ENCODE measurements around the gene GAB2.
"Not testable (repeated sequence)": the region's sequence is repeated elsewhere in the genome, so short reads cannot be mapped to it uniquely, and the experiment has no call there.

The GAB2 gene

GRCh38 chr11:78364128-78364751 lies 53.4 kb downstream of the GAB2 start:
- TF ChIP-seq CTCF (conservative IDR thresholded peaks at IDR 0.05) (no peak), ZFX (IDR thresholded peaks at IDR 0.05) (no peak)
- no peak overlapping the region for H3K27ac ChIP-seq

- TF ChIP-seq ZFX (IDR thresholded peaks at IDR 0.05) (no peak), CTCF (conservative IDR thresholded peaks at IDR 0.05) (no peak)
- no peak overlapping the region for H3K27ac ChIP-seq
These were observed 54.5 kb downstream of the GAB2 start for GRCh38 chr11:78363024-78363619.

- TF ChIP-seq CTCF (conservative IDR thresholded peaks at IDR 0.05) (no peak), ZFX (IDR thresholded peaks at IDR 0.05) (no peak)
- H3K27ac ChIP-seq = no peak overlapping the region
These were observed 56.4 kb downstream of the GAB2 start for GRCh38 chr11:78361228-78361627.

GRCh38 chr11:78359921-78360320 lies 57.7 kb downstream of the GAB2 start:
- H3K27ac ChIP-seq = no peak overlapping the region
- TF ChIP-seq ZFX (IDR thresholded peaks at IDR 0.05) (no peak), CTCF (conservative IDR thresholded peaks at IDR 0.05) (no peak)

- H3K27ac ChIP-seq = not testable (repeated sequence)
These were observed 59.7 kb downstream of the GAB2 start for GRCh38 chr11:78357924-78358323.

GRCh38 chr11:78357425-78357824 lies 60.2 kb downstream of the GAB2 start:
- H3K27ac ChIP-seq = not testable (repeated sequence)

GRCh38 chr11:78355742-78356141 lies 61.9 kb downstream of the GAB2 start:
- not testable (repeated sequence) for H3K27ac ChIP-seq

- TF ChIP-seq ZFX (IDR thresholded peaks at IDR 0.05) (no peak), CTCF (conservative IDR thresholded peaks at IDR 0.05) (no peak)
- no peak overlapping the region for H3K27ac ChIP-seq
These were observed 62.3 kb downstream of the GAB2 start for GRCh38 chr11:78355309-78355705.
